ENCODE data around the gene SIRPA.

SIRPA gene

GRCh38 chr20:1979106-1979778 lies 84.0 kb downstream of the SIRPA start:
- in situ Hi-C loops (cut with MboI; ENCODE audit: low sequenced_read_pairs): no loop called here

DNA sequence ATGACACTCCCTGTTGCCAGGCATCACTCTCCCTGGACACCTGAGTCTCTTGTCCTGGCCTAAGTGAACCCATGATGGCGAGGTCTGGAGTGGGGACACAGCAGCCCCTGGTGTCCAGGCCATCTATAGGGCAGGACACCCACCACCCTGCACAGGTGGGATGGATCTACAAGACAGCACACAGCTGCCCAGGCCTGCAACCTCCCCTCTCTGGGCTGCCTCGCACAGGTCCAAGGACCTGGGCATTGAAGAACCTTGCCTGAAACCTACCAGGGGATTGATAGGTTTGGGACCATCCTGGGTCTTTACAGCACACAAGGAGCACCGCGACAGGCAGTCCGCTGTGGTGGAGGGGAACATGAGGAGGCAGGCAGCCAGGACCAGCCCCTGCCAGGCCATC lies 87.5 kb downstream of the SIRPA start:
- in situ Hi-C loops (cut with MboI; ENCODE audit: low sequenced_read_pairs): no loop called here

DNA sequence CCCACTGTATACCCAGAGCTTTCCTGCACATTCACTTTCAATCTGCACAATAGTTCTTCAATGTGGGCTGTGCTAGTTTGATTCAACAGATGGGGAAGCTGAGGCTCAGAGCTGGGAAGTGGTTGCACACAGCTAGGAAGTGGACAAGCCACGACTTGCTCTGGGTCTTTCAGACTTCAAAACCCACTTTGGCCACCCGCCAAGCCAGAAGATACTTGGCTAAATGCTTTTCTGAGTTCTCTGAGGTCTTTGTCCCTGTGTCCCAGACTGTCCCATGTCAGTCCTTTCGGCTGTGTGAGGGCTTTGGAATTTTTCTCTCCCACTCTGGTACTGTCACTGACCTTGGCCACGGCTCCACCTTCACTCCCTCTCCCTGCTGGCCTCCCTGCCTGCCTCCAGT lies 88.1 kb downstream of the SIRPA start:
- in situ Hi-C loops (cut with MboI; ENCODE audit: low sequenced_read_pairs): no loop called here

- in situ Hi-C loops (cut with MboI; ENCODE audit: low sequenced_read_pairs): no loop called here
These were observed 92.6 kb downstream of the SIRPA start for GRCh38 chr20:1987826-1988225.
